HEK293 (cell line): ENCODE data around the gene MIGA1.

Experiments used
- ATF2 ChIP-seq: fragments of 450-650 bp; formaldehyde crosslinking; IDR thresholded peaks from 2 replicates; pipeline ENCODE4 v1.5.1; 2016; ENCODE audit warnings: missing biosample characterization, missing genetic modification characterization, low read depth
- BCL6B ChIP-seq: fragments of 450-650 bp; formaldehyde crosslinking; IDR thresholded peaks from 2 replicates; pipeline ENCODE4 v1.5.1; 2017; ENCODE audit warnings: missing biosample characterization, missing genetic modification characterization
- CTCF ChIP-seq: fragments of 450-650 bp; formaldehyde crosslinking; IDR thresholded peaks from 2 replicates; pipeline ENCODE4 v1.5.1; 2016; ENCODE audit warnings: missing biosample characterization, missing genetic modification characterization
- OVOL3 ChIP-seq: fragments of 450-650 bp; formaldehyde crosslinking; IDR thresholded peaks from 2 replicates; pipeline ENCODE4 v1.5.1; 2016; ENCODE audit warnings: missing biosample characterization, missing genetic modification characterization
- PBX3 ChIP-seq: sonication (generic); formaldehyde crosslinking; IDR thresholded peaks from 2 replicates; pipeline ENCODE4 v1.8.1; 2022; ENCODE audit warnings: mild to moderate bottlenecking, moderate library complexity, missing genetic modification reagents
- REST ChIP-seq: fragments of 450-650 bp; formaldehyde crosslinking; IDR thresholded peaks from 2 replicates; pipeline ENCODE4 v1.5.1; 2016; ENCODE audit warnings: missing biosample characterization, missing genetic modification characterization
- SP3 ChIP-seq: fragments of 450-650 bp; formaldehyde crosslinking; IDR thresholded peaks from 2 replicates; pipeline ENCODE4 v1.5.1; 2016; ENCODE audit warnings: missing biosample characterization, missing genetic modification characterization
- TCF7L2 ChIP-seq: IDR thresholded peaks from 2 replicates; pipeline ENCODE4 v1.6.1; 2011; ENCODE audit warnings: low read depth, mild to moderate bottlenecking, inconsistent platforms, low read length, moderate library complexity, borderline replicate concordance
- ZBTB11 ChIP-seq: fragments of 450-650 bp; formaldehyde crosslinking; conservative IDR thresholded peaks from 2 replicates; pipeline ENCODE4 v1.5.1; 2016; ENCODE audit warnings: low read depth, missing biosample characterization, missing genetic modification characterization
- ZBTB7A ChIP-seq: fragments of 450-650 bp; formaldehyde crosslinking; IDR thresholded peaks from 2 replicates; pipeline ENCODE4 v1.5.1; 2016; ENCODE audit warnings: low read depth, missing biosample characterization, missing genetic modification characterization
- ZNF132 ChIP-seq: fragments of 450-650 bp; formaldehyde crosslinking; IDR thresholded peaks from 2 replicates; pipeline ENCODE4 v1.5.1; 2017; ENCODE audit warnings: missing biosample characterization, missing genetic modification characterization, borderline replicate concordance
- ZNF239 ChIP-seq: fragments of 450-650 bp; formaldehyde crosslinking; IDR thresholded peaks from 2 replicates; pipeline ENCODE4 v1.5.1; 2016; ENCODE audit warnings: missing biosample characterization, missing genetic modification characterization
- ZNF366 ChIP-seq: fragments of 450-650 bp; formaldehyde crosslinking; conservative IDR thresholded peaks from 2 replicates; pipeline ENCODE4 v1.5.1; 2016; ENCODE audit warnings: missing biosample characterization, missing genetic modification characterization

- TF ChIP-seq CTCF (tag by site-specific recombination) (no peak), BCL6B (tag by site-specific recombination) (no peak), ZNF239 (tag by site-specific recombination) (no peak), ZBTB11 (no peak), PBX3 (no peak), ATF2 (tag by site-specific recombination) (no peak), ZNF366 (tag by site-specific recombination) (no peak), TCF7L2 (no peak), REST (tag by site-specific recombination) (no peak), OVOL3 (tag by site-specific recombination) (no peak), SP3 (no peak), ZBTB7A (no peak), ZNF132 (tag by site-specific recombination) (no peak)
Observed at GRCh38 chr1:77847621-77848080, 68.2 kb downstream of the MIGA1 start.
